ENCODE results near the gene TAS2R40. TPM values are rescaled to one million over a fixed set of nuclear protein-coding genes. Genes with fewer than 3 reads are reported as not detected.

Gene TAS2R40
- total and polyA plus RNA-seq, 10 of the 15 experiments (the other 5 are each of a cell fraction or from before 2014, with no cell fraction given), result not detected

DNA sequence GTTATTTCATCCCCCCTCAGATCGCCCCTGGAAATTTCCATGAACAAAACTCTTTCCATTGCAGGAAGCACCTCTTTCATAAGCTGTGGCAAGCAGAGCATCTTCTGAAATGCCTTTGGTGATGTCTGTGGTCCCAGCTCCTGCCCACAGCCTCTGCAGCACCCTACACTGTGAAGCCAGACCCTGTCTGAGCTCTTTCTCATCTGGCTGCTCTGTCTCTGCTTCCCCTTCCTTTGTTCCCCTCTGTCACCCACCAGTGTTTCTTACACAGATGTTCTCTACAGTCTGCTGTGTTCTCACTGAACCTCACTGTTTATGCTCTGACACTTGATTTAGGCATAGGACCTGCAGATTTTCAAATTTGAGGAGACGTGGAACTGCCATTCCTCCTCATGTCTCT, 40.5 kb upstream of the TAS2R40 start:
- BruUV-seq (replicated peaks), result no TSS peak
- no peak for TF ChIP-seq PBX3 (IDR thresholded peaks at IDR 0.05; ENCODE audit: insufficient replicate concordance, low read depth, low read length)
- no peak for TF ChIP-seq TCF12 (IDR thresholded peaks at IDR 0.05; ENCODE audit: low read depth, low read length)
- TF ChIP-seq PAX5 (IDR thresholded peaks at IDR 0.05; ENCODE audit: borderline replicate concordance, low read depth, low read length), result no peak
- no peaks in the 10 kb centered on the region; the same call in 2 of the 3 replicates for H3K9me3 ChIP-seq (replicated peaks; ENCODE audit: control insufficient read depth, insufficient read depth, low read length)
- no peak overlapping the region for H2AFZ ChIP-seq (ENCODE audit: control insufficient read depth, low read depth, low read length)
- ATAC-seq (no peak), DNase-seq (ENCODE audit: low read depth, low spot score) (no peak), FAIRE-seq (no peak)
- no peak overlapping the region for H3K9ac ChIP-seq (ENCODE audit: control insufficient read depth, insufficient read depth, low read length)
- CTCF ChIA-PET, result interaction anchor here (1.6 kb wide), 1 partner anchor 178 kb away, joined by 4 read pairs; no protein-coding TSS in a partner anchor
- WGBS (ENCODE audit: insufficient coverage, insufficient replicate concordance, low lambda C conversion rate, missing lambda C conversion rate), result 46% methylated on average over 2 of the region's 2 CpGs
- no peak overlapping the region for H3K4me2 ChIP-seq (ENCODE audit: control insufficient read depth, insufficient read depth)
- SMC1A ChIA-PET (ENCODE audit: uncharacterized antibody, unreplicated experiment), result no interaction called here
- H3K36me3 ChIP-seq (ENCODE audit: control insufficient read depth in 2 of 2, insufficient read depth in 2 of 2, low read length in 1 of 2), result no peaks in the 10 kb centered on the region
- H3K4me3 ChIP-seq, result no peak overlapping the region
- RAD21 ChIA-PET (ENCODE audit: unreplicated experiment), result no interaction called here
- H3K79me2 ChIP-seq (ENCODE audit: control insufficient read depth, insufficient read depth, low read length), result no peaks in the 10 kb centered on the region
- H3K27me3 ChIP-seq (replicated peaks in 1 of 2; ENCODE audit: control insufficient read depth in 2 of 2, insufficient read depth in 2 of 2, low read length in 1 of 2), result no peaks in the 10 kb centered on the region
- POLR2A ChIA-PET, result no interaction called here
- no peaks in the 10 kb centered on the region for H3K4me1 ChIP-seq (ENCODE audit: control insufficient read depth, insufficient read depth, low read length)
- no peak overlapping the region for H3K27ac ChIP-seq (ENCODE audit: control insufficient read depth, insufficient read depth)
- H4K20me1 ChIP-seq (ENCODE audit: control insufficient read depth, insufficient read depth), result no peaks in the 10 kb centered on the region
- intact Hi-C loops (cut with micrococcal nuclease; ENCODE audit: unreplicated experiment) (no loop called here), in situ Hi-C loops (cut with MboI) (no loop called here)

GRCh38 chr7:143183024-143183423, 38.8 kb upstream of the TAS2R40 start, which contains the start of gene TAS2R39:
TSS of gene TAS2R39 (plus strand) at chr7:143183419. CDS start at chr7:143183419, 0 bp downstream.
- intact Hi-C loops (cut with micrococcal nuclease; ENCODE audit: unreplicated experiment), result no loop called here
- SMC1A ChIA-PET (ENCODE audit: uncharacterized antibody, unreplicated experiment), result no interaction called here
- POLR2A ChIA-PET, result no interaction called here
- in situ Hi-C loops (cut with MboI), result no loop called here
- RAD21 ChIA-PET (ENCODE audit: unreplicated experiment), result no interaction called here
- H3K4me2 ChIP-seq (ENCODE audit: control insufficient read depth, insufficient read depth), result no peak within 1 kb of the TSS
- ATAC-seq, result no peak
- no peak within 1 kb of the TSS for H3K9ac ChIP-seq (ENCODE audit: control insufficient read depth, insufficient read depth, low read length)
- no peak within 1 kb of the TSS for H2AFZ ChIP-seq (ENCODE audit: control insufficient read depth, low read depth, low read length)
- WGBS (ENCODE audit: insufficient coverage, insufficient replicate concordance, low lambda C conversion rate, missing lambda C conversion rate), result 2% methylated on average over 3 of the region's 3 CpGs
- TF ChIP-seq MEF2A (IDR thresholded peaks at IDR 0.05; ENCODE audit: insufficient read depth, low read depth, low read length), result no peak
- TF ChIP-seq FOS (IDR thresholded peaks at IDR 0.05; ENCODE audit: borderline replicate concordance, extremely low read depth, insufficient read length), result no peak
- TF ChIP-seq SUZ12 (IDR thresholded peaks at IDR 0.05; ENCODE audit: unreplicated experiment), result no peak
- TF ChIP-seq TBL1XR1 (IDR thresholded peaks at IDR 0.05; ENCODE audit: low read depth, low read length), result no peak
- TF ChIP-seq STAT1 (conservative IDR thresholded peaks at IDR 0.05), result no peak
- TF ChIP-seq, protein P1, sequence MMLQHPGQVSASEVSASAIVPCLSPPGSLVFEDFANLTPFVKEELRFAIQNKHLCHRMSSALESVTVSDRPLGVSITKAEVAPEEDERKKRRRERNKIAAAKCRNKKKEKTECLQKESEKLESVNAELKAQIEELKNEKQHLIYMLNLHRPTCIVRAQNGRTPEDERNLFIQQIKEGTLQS (IDR thresholded peaks at IDR 0.05; ENCODE audit: borderline replicate concordance, extremely low read depth, low read depth, low read length), result no peak
- no peak for TF ChIP-seq SREBF1 (IDR thresholded peaks at IDR 0.05; ENCODE audit: low read length)
- no peak for TF ChIP-seq EZH2 (IDR thresholded peaks at IDR 0.05; ENCODE audit: borderline replicate concordance, control insufficient read depth, low read depth, low read length)
- TF ChIP-seq GATAD2B (conservative IDR thresholded peaks at IDR 0.05; ENCODE audit: low read depth), result no peak
- no peak for TF ChIP-seq MYC (IDR thresholded peaks at IDR 0.05; ENCODE audit: insufficient read depth, insufficient read length, insufficient replicate concordance, low read length, severe bottlenecking)
- TF ChIP-seq FOXK2 (IDR thresholded peaks at IDR 0.05), result no peak
- no peaks in the 10 kb centered on the region for H3K9me3 ChIP-seq (replicated peaks; ENCODE audit: control insufficient read depth, insufficient read depth, low read length)
- H3K79me2 ChIP-seq (ENCODE audit: control insufficient read depth, insufficient read depth, low read length), result no peaks in the 10 kb centered on the region
- no peak within 1 kb of the TSS for H3K4me3 ChIP-seq
- no peak within 1 kb of the TSS for H3K27ac ChIP-seq (ENCODE audit: control insufficient read depth, insufficient read depth)
- H3K27me3 ChIP-seq (replicated peaks in 1 of 2; ENCODE audit: control insufficient read depth in 2 of 2, insufficient read depth in 2 of 2, low read length in 1 of 2), result no peaks in the 10 kb centered on the region
- no peaks in the 10 kb centered on the region for H3K36me3 ChIP-seq (ENCODE audit: control insufficient read depth in 2 of 2, insufficient read depth in 2 of 2, low read length in 1 of 2)
- DNase-seq (ENCODE audit: low read depth, low spot score), result no peak
- no peaks in the 10 kb centered on the region for H4K20me1 ChIP-seq (ENCODE audit: control insufficient read depth, insufficient read depth)
- no peaks in the 10 kb centered on the region for H3K4me1 ChIP-seq (ENCODE audit: control insufficient read depth, insufficient read depth, low read length)
- FAIRE-seq, result no peak
- no TSS peak for BruUV-seq (replicated peaks)
- CTCF ChIA-PET, result interaction anchor here (1.1 kb wide), 1 partner anchor 32 kb away, joined by 4 read pairs; no protein-coding TSS in a partner anchor
